Measurements from ENCODE around the gene RBM20.
A peak's percentile ranks its signal among the peaks of the same experiment; 100 is the strongest.

Gene RBM20

GRCh38 chr10:110858297-110858934 lies 214.3 kb downstream of the RBM20 start:
- TF ChIP-seq, protein P1, sequence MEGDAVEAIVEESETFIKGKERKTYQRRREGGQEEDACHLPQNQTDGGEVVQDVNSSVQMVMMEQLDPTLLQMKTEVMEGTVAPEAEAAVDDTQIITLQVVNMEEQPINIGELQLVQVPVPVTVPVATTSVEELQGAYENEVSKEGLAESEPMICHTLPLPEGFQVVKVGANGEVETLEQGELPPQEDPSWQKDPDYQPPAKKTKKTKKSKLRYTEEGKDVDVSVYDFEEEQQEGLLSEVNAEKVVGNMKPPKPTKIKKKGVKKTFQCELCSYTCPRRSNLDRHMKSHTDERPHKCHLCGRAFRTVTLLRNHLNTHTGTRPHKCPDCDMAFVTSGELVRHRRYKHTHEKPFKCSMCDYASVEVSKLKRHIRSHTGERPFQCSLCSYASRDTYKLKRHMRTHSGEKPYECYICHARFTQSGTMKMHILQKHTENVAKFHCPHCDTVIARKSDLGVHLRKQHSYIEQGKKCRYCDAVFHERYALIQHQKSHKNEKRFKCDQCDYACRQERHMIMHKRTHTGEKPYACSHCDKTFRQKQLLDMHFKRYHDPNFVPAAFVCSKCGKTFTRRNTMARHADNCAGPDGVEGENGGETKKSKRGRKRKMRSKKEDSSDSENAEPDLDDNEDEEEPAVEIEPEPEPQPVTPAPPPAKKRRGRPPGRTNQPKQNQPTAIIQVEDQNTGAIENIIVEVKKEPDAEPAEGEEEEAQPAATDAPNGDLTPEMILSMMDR (IDR thresholded peaks at IDR 0.05; ENCODE audit: low read depth, low read length): no peak
- no peak for DNase-seq (ENCODE audit: low read depth, low spot score)
- in situ Hi-C loops (cut with HindIII; ENCODE audit: low sequenced_read_pairs): no loop called here
- H3K4me3 ChIP-seq (ENCODE audit: low read depth, low read length): no peak overlapping the region

GRCh38 chr10:110859206-110859972 lies 215.3 kb downstream of the RBM20 start:
- H3K4me3 ChIP-seq (ENCODE audit: low read depth, low read length): no peak overlapping the region
- in situ Hi-C loops (cut with HindIII; ENCODE audit: low sequenced_read_pairs): no loop called here
- DNase-seq (ENCODE audit: low read depth, low spot score): no peak
- TF ChIP-seq, protein P1 (IDR thresholded peaks at IDR 0.05; ENCODE audit: low read depth, low read length): no peak

- peak; percentile 74 for DNase-seq (ENCODE audit: low read depth, low spot score)
- in situ Hi-C loops (cut with HindIII; ENCODE audit: low sequenced_read_pairs): no loop called here
- TF ChIP-seq, protein P1 (IDR thresholded peaks at IDR 0.05; ENCODE audit: low read depth, low read length): no peak
- no peak overlapping the region for H3K4me3 ChIP-seq (ENCODE audit: low read depth, low read length)
These were observed 215.8 kb downstream of the RBM20 start for GRCh38 chr10:110859973-110860376.

DNA sequence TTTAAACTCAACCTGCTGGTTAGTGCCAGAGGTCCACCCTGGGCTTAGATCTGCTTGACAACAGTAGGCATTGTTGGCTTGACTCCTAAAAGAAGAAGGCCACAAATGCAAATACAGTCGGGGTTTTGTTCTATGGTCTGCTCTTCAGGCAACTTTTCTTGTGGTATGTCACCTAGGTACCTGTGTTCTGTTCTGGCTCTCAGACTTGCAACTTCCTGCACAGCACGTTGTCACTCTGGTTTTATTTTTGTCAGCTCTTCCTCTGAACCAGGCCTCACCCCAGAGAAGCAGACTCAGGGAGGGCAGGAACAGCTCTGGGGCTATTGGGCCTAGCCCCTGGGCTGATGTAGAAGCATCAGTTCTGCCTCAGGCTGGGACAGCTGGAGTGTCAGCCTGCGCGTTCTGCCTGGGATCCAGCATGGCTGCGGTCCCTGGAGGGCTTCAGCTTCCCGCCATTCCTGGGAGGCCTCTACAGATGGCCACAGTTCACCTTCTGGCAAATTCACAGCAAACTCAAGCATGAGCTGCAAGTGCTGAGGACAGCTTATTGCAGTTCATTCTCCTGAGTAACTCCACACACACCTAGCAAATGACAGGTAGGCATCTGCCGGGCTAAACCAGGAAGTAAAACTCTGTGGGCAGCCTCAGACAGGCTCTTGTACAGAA lies 216.6 kb downstream of the RBM20 start:
- DNase-seq (ENCODE audit: low read depth, low spot score): no peak
- TF ChIP-seq, protein P1 (IDR thresholded peaks at IDR 0.05; ENCODE audit: low read depth, low read length): no peak
- H3K4me3 ChIP-seq (ENCODE audit: low read depth, low read length): no peak overlapping the region
- in situ Hi-C loops (cut with HindIII; ENCODE audit: low sequenced_read_pairs): no loop called here

GRCh38 chr10:110861476-110861875 lies 217.3 kb downstream of the RBM20 start:
- no peak for DNase-seq (ENCODE audit: low read depth, low spot score)
- TF ChIP-seq, protein P1 (IDR thresholded peaks at IDR 0.05; ENCODE audit: low read depth, low read length): no peak
- in situ Hi-C loops (cut with HindIII; ENCODE audit: low sequenced_read_pairs): no loop called here
- H3K4me3 ChIP-seq (ENCODE audit: low read depth, low read length): no peak overlapping the region

- TF ChIP-seq, protein P1 (IDR thresholded peaks at IDR 0.05; ENCODE audit: low read depth, low read length): no peak
- in situ Hi-C loops (cut with HindIII; ENCODE audit: low sequenced_read_pairs): no loop called here
- no peak overlapping the region for H3K4me3 ChIP-seq (ENCODE audit: low read depth, low read length)
- peak; percentile 8 for DNase-seq (ENCODE audit: low read depth, low spot score)
These were observed 218.0 kb downstream of the RBM20 start for GRCh38 chr10:110861930-110862649.
